Endodermal cell (in vitro differentiated cells): ENCODE results near the gene STARD8. TPM values are rescaled to one million over a fixed set of nuclear protein-coding genes. Genes with fewer than 3 reads are reported as not detected.

Experiments
- DNase-seq: peaks from one replicate; pipeline ENCODE4 v3.0.0-alpha.2; 2017
- H3K27ac ChIP-seq: 2 replicates; pipeline ENCODE4 v1.5.1; 2013; ENCODE audit warnings: mild to moderate bottlenecking, low read depth, low read length, moderate library complexity
- H3K27me3 ChIP-seq: 2 replicates; pipeline ENCODE4 v1.6.1; 2013; ENCODE audit warnings: mild to moderate bottlenecking, low read length, moderate library complexity; ENCODE audit not compliant: insufficient read depth, control insufficient read depth, poor library complexity, severe bottlenecking
- H3K36me3 ChIP-seq: 2 replicates; pipeline ENCODE4 v1.7.0; 2013; ENCODE audit warnings: mild to moderate bottlenecking, low read length, moderate library complexity; ENCODE audit not compliant: control insufficient read depth, insufficient read depth
- H3K4me1 ChIP-seq: one replicate; pipeline ENCODE4 v1.7.0; 2013; ENCODE audit warnings: low read length; ENCODE audit not compliant: control insufficient read depth, insufficient read depth
- H3K4me3 ChIP-seq: 2 replicates; pipeline ENCODE4 v1.5.1; 2013; ENCODE audit warnings: mild to moderate bottlenecking, low read length, moderate library complexity
- H3K9ac ChIP-seq: 2 replicates; pipeline ENCODE4 v1.6.1; 2013; ENCODE audit warnings: mild to moderate bottlenecking, low read length, moderate library complexity; ENCODE audit not compliant: poor library complexity, severe bottlenecking; ENCODE audit errors: extremely low read depth
- H3K9me3 ChIP-seq: 2 replicates; pipeline ENCODE4 v1.6.1; 2013; ENCODE audit warnings: mild to moderate bottlenecking, low read length, moderate library complexity; ENCODE audit not compliant: control insufficient read depth
- H3K27ac Mint-ChIP-seq: 2 replicates; pipeline ENCODE4 v1.8.0; 2020; ENCODE audit warnings: mixed read lengths
- H3K27me3 Mint-ChIP-seq: 2 replicates; pipeline ENCODE4 v1.8.0; 2021; ENCODE audit warnings: mild to moderate bottlenecking, mixed read lengths; ENCODE audit not compliant: insufficient read depth
- H3K36me3 Mint-ChIP-seq: 2 replicates; pipeline ENCODE4 v1.8.0; 2020; ENCODE audit warnings: low read depth, mixed read lengths
- H3K4me1 Mint-ChIP-seq: 2 replicates; pipeline ENCODE4 v1.8.0; 2020; ENCODE audit warnings: mixed read lengths
- H3K4me3 Mint-ChIP-seq: 2 replicates; pipeline ENCODE4 v1.8.0; 2020; ENCODE audit warnings: mild to moderate bottlenecking, moderate library complexity, mixed read lengths
- H3K9me3 Mint-ChIP-seq: 2 replicates; pipeline ENCODE4 v1.8.0; 2020; ENCODE audit warnings: mild to moderate bottlenecking, mixed read lengths
- CTCF ChIP-seq: fragments of 200-600 bp; sonication (generic); conservative IDR thresholded peaks from 2 replicates; pipeline ENCODE4 v1.5.0; 2021; ENCODE audit warnings: antibody characterized with exemption, mild to moderate bottlenecking
- WGBS, 2 experiments: methylation state at CpG; one replicate each; pipeline versions ENCODE4 v1.1.5 to v1.1.7; 2013; ENCODE audit warnings: missing lambda C conversion rate in 2 of 2, mixed read lengths in 1 of 2; ENCODE audit not compliant: insufficient coverage in 1 of 2, insufficient read length in 1 of 2; 5-methylcytosine and 5-hydroxymethylcytosine counted together
- total RNA-seq, 2 donors: library from RNA; stranded (reverse); fragmentation: NEBNext Ultra II Directional in 1 of 2; extraction: Animal tissue kit (Norgen Biotek cat#: 25700) in 1 of 2; gene quantifications; 2 replicates in 1 of 2; 3 replicates in 1 of 2; pipeline ENCODE4 v1.2.1, GENCODE V29; 2021

The STARD8 gene
- total RNA-seq, 2 donors from 2014 or later, result 1.5 to 1.8 TPM

GRCh38 chrX:68632491-68632890 is 15.0 kb upstream of the STARD8 start:
- Histone ChIP-seq H3K27me3 (no peaks in the 10 kb centered on the region), H3K36me3 (no peaks in the 10 kb centered on the region), H3K9me3 (no peaks in the 10 kb centered on the region), H3K4me3 (no peak overlapping the region), H3K9ac (no peak overlapping the region), H3K27ac (no peak overlapping the region), H3K4me1 (no peaks in the 10 kb centered on the region)
- Mint-ChIP-seq H3K4me1 (no peaks in the 10 kb centered on the region), H3K27me3 (no peaks in the 10 kb centered on the region), H3K4me3 (no peak overlapping the region), H3K9me3 (peaks cover 47% of the 10 kb centered on the region), H3K36me3 (no peaks in the 10 kb centered on the region), H3K27ac (no peak overlapping the region)
- TF ChIP-seq CTCF, result no peak
- no peak for DNase-seq
- WGBS, 2 experiments, result 100% methylated on average over 1 of the region's 2 CpGs; no CpG with 5 or more reads in 1 of the 2 experiments

GRCh38 chrX:68633981-68634380 is 13.5 kb upstream of the STARD8 start:
- Histone ChIP-seq H3K36me3 (no peaks in the 10 kb centered on the region), H3K27ac (no peak overlapping the region), H3K4me1 (no peaks in the 10 kb centered on the region), H3K4me3 (no peak overlapping the region), H3K27me3 (no peaks in the 10 kb centered on the region), H3K9ac (no peak overlapping the region), H3K9me3 (no peaks in the 10 kb centered on the region)
- Mint-ChIP-seq H3K36me3 (no peaks in the 10 kb centered on the region), H3K4me1 (no peaks in the 10 kb centered on the region), H3K4me3 (no peak overlapping the region), H3K27me3 (no peaks in the 10 kb centered on the region), H3K9me3 (peaks cover 37% of the 10 kb centered on the region), H3K27ac (no peak overlapping the region)
- no peak for DNase-seq
- WGBS, 2 experiments, result 79 to 100% methylated on average over 1 to 2 of the region's 2 CpGs
- no peak for TF ChIP-seq CTCF

- WGBS, 2 experiments, result 100% methylated on average over 1 of the region's 2 CpGs
- no peak overlapping the region for H3K9ac ChIP-seq
- Mint-ChIP-seq H3K4me3 (no peak overlapping the region), H3K36me3 (no peaks in the 10 kb centered on the region), H3K9me3 (peaks cover 36% of the 10 kb centered on the region), H3K27me3 (no peaks in the 10 kb centered on the region), H3K4me1 (no peaks in the 10 kb centered on the region), H3K27ac (no peak overlapping the region)
- H3K4me3 ChIP-seq, result no peak overlapping the region
- no peak overlapping the region for H3K27ac ChIP-seq
- no peaks in the 10 kb centered on the region for H3K4me1 ChIP-seq
- H3K9me3 ChIP-seq, result no peaks in the 10 kb centered on the region
- no peaks in the 10 kb centered on the region for H3K27me3 ChIP-seq
- H3K36me3 ChIP-seq, result no peaks in the 10 kb centered on the region
- no peak for DNase-seq
- no peak for TF ChIP-seq CTCF
These were observed 12.7 kb upstream of the STARD8 start for GRCh38 chrX:68634649-68635227.
